ENCODE measurements around the gene FXYD7. TPM values are rescaled to one million over a fixed set of nuclear protein-coding genes. Genes with fewer than 3 reads are reported as not detected.

FXYD7 gene, protein sequence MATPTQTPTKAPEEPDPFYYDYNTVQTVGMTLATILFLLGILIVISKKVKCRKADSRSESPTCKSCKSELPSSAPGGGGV
- 1 to 10 TPM in 1 of 3 donors, not detected in 2; 1.5 TPM for total RNA-seq
- long read RNA-seq, donor 1, partial matches to known transcripts, result 0 of 1 reads
- long read RNA-seq, donor 1, other reads (novel, unspliced or antisense), result 1 of 1 reads
- long read RNA-seq, donor 2, partial matches to known transcripts, result 0 of 1 reads
- long read RNA-seq, donor 2, other reads (novel, unspliced or antisense), result 0 of 1 reads

DNA sequence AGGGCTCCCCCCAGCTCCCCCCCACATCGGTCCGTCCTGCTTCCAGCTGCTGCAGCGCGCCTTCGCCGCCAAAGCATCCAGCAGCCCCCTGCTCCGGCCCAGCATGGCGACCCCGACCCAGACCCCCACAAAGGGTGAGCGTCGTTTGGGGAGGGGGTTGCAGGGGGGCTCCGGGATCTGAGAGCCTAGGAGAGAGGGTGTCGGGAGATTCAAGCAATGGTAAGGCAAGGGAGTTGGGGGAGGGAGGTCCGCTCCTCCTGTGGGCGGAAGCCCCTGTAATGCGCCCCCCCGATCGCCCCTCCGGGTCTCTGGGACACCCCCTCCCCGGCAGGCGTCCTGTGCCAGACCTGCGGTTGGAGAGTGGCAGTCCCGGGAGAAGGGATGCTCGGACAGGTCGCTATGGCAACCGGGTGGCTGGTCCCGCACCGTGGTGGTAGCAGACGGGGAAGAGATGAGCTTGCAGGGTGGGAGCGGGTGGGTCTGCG, at the start of gene FXYD7:
FXYD7 (plus strand) TSS at position 25 of the 485 bp plus-strand sequence; CDS start at position 104, 79 bp downstream.
- DNase-seq (peak in 1 of 3 donors; percentile 73), ATAC-seq (no peak)
- intact Hi-C loops (cut with DNase I, micrococcal nuclease), result no loop called here
- Histone ChIP-seq H3K9me3 (no peaks in the 10 kb centered on the region), H3K36me3 (ENCODE audit: low read depth) (no peaks in the 10 kb centered on the region), H3K4me1 (ENCODE audit: low read depth) (peaks cover 13% of the 10 kb centered on the region), H3K4me3 (no peak within 1 kb of the TSS)
- TF ChIP-seq, protein P1, sequence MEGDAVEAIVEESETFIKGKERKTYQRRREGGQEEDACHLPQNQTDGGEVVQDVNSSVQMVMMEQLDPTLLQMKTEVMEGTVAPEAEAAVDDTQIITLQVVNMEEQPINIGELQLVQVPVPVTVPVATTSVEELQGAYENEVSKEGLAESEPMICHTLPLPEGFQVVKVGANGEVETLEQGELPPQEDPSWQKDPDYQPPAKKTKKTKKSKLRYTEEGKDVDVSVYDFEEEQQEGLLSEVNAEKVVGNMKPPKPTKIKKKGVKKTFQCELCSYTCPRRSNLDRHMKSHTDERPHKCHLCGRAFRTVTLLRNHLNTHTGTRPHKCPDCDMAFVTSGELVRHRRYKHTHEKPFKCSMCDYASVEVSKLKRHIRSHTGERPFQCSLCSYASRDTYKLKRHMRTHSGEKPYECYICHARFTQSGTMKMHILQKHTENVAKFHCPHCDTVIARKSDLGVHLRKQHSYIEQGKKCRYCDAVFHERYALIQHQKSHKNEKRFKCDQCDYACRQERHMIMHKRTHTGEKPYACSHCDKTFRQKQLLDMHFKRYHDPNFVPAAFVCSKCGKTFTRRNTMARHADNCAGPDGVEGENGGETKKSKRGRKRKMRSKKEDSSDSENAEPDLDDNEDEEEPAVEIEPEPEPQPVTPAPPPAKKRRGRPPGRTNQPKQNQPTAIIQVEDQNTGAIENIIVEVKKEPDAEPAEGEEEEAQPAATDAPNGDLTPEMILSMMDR (IDR thresholded peaks at IDR 0.05), result no peak

DNA sequence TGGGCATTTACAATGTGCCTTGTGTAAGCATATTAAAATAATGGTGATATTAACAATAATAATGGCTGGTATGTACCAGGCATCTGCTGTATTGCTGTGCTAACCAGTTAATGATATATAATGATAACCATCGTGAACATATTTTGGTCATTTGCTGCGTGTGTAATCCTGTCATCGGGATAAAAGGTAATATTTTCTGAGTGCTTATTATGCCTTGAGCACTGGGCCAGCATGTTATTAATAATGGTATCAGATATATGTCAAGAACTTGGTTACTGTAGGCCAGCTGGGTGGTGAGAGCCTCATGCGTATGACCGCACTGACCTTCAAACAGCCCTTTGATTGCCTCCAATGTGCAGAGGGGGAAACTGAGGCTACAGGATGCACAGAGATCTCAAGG, 49.6 kb upstream of the FXYD7 start:
- Histone ChIP-seq H3K36me3 (ENCODE audit: low read depth) (no peaks in the 10 kb centered on the region), H3K9me3 (no peaks in the 10 kb centered on the region), H3K4me3 (no peak overlapping the region), H3K4me1 (ENCODE audit: low read depth) (peaks cover 3% of the 10 kb centered on the region)
- intact Hi-C loops (cut with DNase I, micrococcal nuclease), result no loop called here
- TF ChIP-seq, protein P1 (IDR thresholded peaks at IDR 0.05), result no peak
- ATAC-seq (no peak), DNase-seq (no peak)

DNA sequence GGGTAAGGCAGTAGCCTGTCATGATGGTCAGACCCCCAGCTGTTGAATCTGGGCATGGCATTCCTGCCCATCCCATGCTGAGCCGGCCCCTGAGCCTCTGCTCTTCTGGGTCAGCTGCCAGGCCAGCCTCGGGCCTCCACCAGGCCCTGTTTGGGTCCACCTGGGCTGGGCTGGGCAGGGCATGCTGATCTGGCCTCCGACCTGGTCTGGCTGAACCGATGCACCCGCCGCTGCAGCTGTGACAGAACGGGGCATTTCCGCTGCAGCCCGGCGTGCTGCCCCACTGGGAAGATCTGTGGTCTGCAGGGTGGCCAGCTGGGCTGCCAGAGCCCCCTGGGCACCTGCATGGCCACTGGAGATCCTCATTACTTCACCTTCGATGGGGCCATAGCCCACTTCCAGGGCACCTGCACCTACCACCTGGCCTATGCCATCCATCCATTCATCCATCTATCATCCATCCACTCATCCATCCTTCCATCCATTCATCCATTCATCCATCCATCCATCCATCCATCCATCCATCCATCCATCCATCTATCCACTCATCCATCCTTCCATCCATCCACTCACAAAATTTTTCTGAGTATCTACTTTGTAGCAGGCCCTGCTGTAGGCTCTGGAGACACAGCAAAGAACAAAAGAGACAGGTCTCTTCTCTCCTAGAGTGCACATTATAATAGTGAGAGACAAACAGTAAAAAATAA, 49.0 kb upstream of the FXYD7 start:
- TF ChIP-seq, protein P1 (IDR thresholded peaks at IDR 0.05), result no peak
- intact Hi-C loops (cut with DNase I, micrococcal nuclease), result no loop called here

DNA sequence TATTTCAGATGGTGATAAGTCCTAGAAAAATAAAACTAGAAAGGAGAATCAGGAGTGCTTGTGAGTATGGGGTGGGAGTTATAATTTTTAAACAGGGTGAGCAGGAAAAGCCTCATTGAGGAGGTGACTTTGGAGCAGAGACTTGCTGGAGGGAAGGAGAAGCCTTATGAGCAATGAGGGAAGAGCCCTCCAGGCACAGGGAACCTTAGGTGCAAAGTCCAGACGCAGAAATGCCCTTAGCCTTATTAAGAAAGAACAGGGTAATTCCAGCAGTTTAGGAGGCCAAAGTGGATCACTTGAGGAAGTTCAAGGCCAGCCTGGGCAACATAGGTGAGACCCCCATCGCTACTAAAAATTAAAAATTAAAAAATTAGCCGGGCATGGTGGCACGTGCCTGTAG, 48.4 kb upstream of the FXYD7 start:
- intact Hi-C loops (cut with DNase I, micrococcal nuclease), result no loop called here
- DNase-seq (no peak), ATAC-seq (no peak)
- Histone ChIP-seq H3K4me1 (ENCODE audit: low read depth) (peaks cover 3% of the 10 kb centered on the region), H3K9me3 (no peaks in the 10 kb centered on the region), H3K4me3 (no peak overlapping the region), H3K36me3 (ENCODE audit: low read depth) (no peaks in the 10 kb centered on the region)
- TF ChIP-seq, protein P1 (IDR thresholded peaks at IDR 0.05), result no peak

More for the DNA sequence above, 49.0 kb upstream of the FXYD7 start:
- H3K4me1 ChIP-seq (ENCODE audit: low read depth), result peaks cover 3% of the 10 kb centered on the region
- H3K36me3 ChIP-seq (ENCODE audit: low read depth), result no peaks in the 10 kb centered on the region
- ATAC-seq, result no peak
- no peaks in the 10 kb centered on the region for H3K9me3 ChIP-seq
- no peak overlapping the region for H3K4me3 ChIP-seq
- peak in 1 of 3 donors; percentile 3 for DNase-seq

DNA sequence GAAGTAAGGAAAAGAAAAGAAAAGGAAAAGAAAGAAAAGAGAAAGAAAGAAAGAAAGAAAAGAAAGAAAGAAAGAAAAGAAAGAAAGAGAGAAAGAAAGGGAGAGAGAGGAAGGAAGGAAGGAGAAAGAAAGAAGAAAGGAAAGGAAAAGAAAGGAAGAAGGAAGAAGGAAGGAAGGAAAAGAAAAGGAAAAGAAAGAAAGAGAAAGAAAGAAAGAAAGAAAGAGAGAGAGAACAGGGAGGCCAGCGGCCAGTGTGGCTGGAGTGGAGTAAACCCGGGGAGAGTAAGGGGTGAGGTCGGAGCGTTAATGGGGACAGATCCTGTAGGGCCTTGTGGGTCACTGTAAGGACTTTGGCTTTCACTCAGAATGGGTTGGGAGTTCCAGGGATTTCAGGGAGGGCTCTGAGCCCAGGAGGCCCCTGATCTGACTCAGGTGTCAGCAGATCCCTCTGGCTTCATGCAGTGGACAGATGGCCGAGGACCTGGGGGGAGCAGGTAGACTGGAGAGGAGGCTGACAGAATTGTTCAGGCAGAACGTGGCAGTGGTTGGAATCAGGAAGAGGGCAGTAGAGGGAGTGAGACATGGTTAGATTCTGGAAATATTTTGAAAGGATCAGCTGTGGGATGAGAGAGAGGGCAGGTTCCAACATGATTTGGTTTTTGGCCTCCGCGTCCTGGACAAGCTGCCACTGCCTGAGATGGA, 47.2 kb upstream of the FXYD7 start:
- TF ChIP-seq, protein P1 (IDR thresholded peaks at IDR 0.05), result no peak
- Histone ChIP-seq H3K4me3 (no peak overlapping the region), H3K9me3 (no peaks in the 10 kb centered on the region), H3K4me1 (ENCODE audit: low read depth) (no peaks in the 10 kb centered on the region), H3K36me3 (ENCODE audit: low read depth) (no peaks in the 10 kb centered on the region)
- intact Hi-C loops (cut with DNase I, micrococcal nuclease), result no loop called here
- DNase-seq (no peak), ATAC-seq (no peak)
